Panc1 (cell line): ENCODE data around the gene SLC14A1. TPM values are rescaled to one million over a fixed set of nuclear protein-coding genes. Genes with fewer than 3 reads are reported as not detected.

Experiments
- ATAC-seq: fragments of 200-7000 bp; cut with Tn5 transposase; 2 replicates; pipeline ENCODE4 v1.9.1; 2020; ENCODE audit warnings: mild to moderate bottlenecking, moderate library complexity
- BruUV-seq: library from RNA; stranded (reverse); fragments of 400-500 nt; replicated peaks from 2 replicates; lab custom pipeline; 2021; lab: Mats Ljungman, UMichigan
- CTCF ChIA-PET: fragments of 300-600 bp; sonication (Branson Sonifier 250); formaldehyde crosslinking; loops from one replicate; lab custom pipeline; 2022; ENCODE audit warnings: antibody characterized with exemption; lab: Charles Lee
- POLR2A ChIA-PET: fragments of 300-600 bp; sonication (Branson Sonifier 250); formaldehyde crosslinking; loops from one replicate; lab custom pipeline; 2022; ENCODE audit warnings: antibody characterized with exemption; lab: Charles Lee
- DNase-seq: peaks from one replicate; pipeline ENCODE4 v3.0.0-alpha.2; 2010; ENCODE audit warnings: low read depth, low spot score
- H3K27ac ChIP-seq: 2 replicates; pipeline ENCODE4 v1.5.1; 2011; ENCODE audit warnings: mild to moderate bottlenecking, low read length, inconsistent platforms
- H3K27me3 ChIP-seq: fragments of 200-500 bp; sonication (Bioruptor generic); 2 replicates; pipeline ENCODE4 v1.6.0; 2014; ENCODE audit warnings: low read length, inconsistent platforms; ENCODE audit not compliant: control insufficient read depth, insufficient read depth
- H3K36me3 ChIP-seq: fragments of 200-500 bp; sonication (Bioruptor generic); 2 replicates; pipeline ENCODE4 v1.5.1; 2014; ENCODE audit warnings: inconsistent platforms, mild to moderate bottlenecking, low read length, moderate library complexity; ENCODE audit not compliant: control insufficient read depth, insufficient read depth
- H3K4me1 ChIP-seq: 2 replicates; pipeline ENCODE4 v1.5.1; 2011; ENCODE audit warnings: inconsistent platforms, mild to moderate bottlenecking, low read length, moderate library complexity; ENCODE audit not compliant: control insufficient read depth, insufficient read depth
- H3K4me3 ChIP-seq, 2 experiments: 2 replicates each; pipeline ENCODE4 v1.5.1; 2011 to 2012; ENCODE audit warnings: low read depth in 2 of 2, low read length in 2 of 2, mild to moderate bottlenecking in 2 of 2, inconsistent platforms in 1 of 2, moderate library complexity in 1 of 2
- H3K9me3 ChIP-seq: fragments of 200-500 bp; sonication (Bioruptor generic); 2 replicates; pipeline ENCODE4 v1.5.1; 2014; ENCODE audit warnings: low read depth, mild to moderate bottlenecking, inconsistent platforms, low read length, moderate library complexity; ENCODE audit not compliant: control insufficient read depth, insufficient read depth
- CTCF ChIP-seq: fragments of 450-650 bp; IDR thresholded peaks from 2 replicates; pipeline ENCODE4 v1.5.1; 2017; ENCODE audit warnings: mild to moderate bottlenecking
- POLR2AphosphoS5 ChIP-seq: IDR thresholded peaks from 2 replicates; pipeline ENCODE4 v1.6.1; 2012; ENCODE audit warnings: mild to moderate bottlenecking, low read depth, low read length, moderate library complexity
- SIN3A ChIP-seq: IDR thresholded peaks from 2 replicates; pipeline ENCODE4 v1.6.1; 2012; ENCODE audit warnings: low read depth, mild to moderate bottlenecking, low read length, moderate library complexity, borderline replicate concordance; ENCODE audit not compliant: insufficient read depth
- TCF7L2 ChIP-seq: IDR thresholded peaks from 2 replicates; pipeline ENCODE4 v1.6.1; 2011; ENCODE audit warnings: mild to moderate bottlenecking, low read depth, low read length, inconsistent platforms
- in situ Hi-C: cut with HindIII; loops from 2 replicates; pipeline ENCODE4 v1.10.0; 2016; ENCODE audit warnings: low sequenced_read_pairs, low pct_unique_long_range_greater_than_20kb
- intact Hi-C: fragments of 100-400 bp; cut with micrococcal nuclease; formaldehyde crosslinking; loops from one replicate; pipeline ENCODE4 v1.10.0; 2022; ENCODE audit not compliant: unreplicated experiment
- total RNA-seq: library from RNA; stranded (reverse); gene quantifications from one replicate; pipeline ENCODE4 v1.2.1, GENCODE V29; 2021; ENCODE audit not compliant: unreplicated experiment
- TF ChIP-seq, protein P1 (sequence below), 2 experiments: IDR thresholded peaks; 2 replicates each; pipeline ENCODE4 v1.6.1; 2011 to 2012; ENCODE audit warnings: low read depth in 2 of 2, control low read depth in 1 of 2, low read length in 1 of 2, mild to moderate bottlenecking in 1 of 2, moderate library complexity in 1 of 2; ENCODE audit not compliant: insufficient read depth in 1 of 2

Gene SLC14A1
- total RNA-seq, 1 experiment from 2014 or later = 1.2 TPM

DNA sequence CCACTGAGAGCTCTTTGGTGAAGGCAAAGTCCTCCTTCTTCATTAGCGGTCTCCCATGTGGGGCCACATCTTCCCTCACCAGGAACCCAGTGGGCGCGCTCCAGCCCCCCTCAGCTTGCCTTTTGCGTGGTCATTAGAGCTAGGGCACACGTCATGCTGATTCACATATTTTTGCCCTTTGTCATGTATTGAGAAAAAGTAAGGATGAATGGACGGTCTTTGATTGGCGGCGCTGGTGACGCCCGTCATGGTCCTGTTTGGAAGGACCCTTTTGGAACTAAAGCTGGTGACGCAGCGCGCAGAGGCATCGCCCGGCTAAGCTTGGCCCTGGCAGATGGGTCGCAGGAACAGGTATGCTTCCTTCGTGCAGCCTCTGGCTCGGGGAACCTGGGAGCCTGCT lies 3.1 kb downstream of the SLC14A1 start:
- Histone ChIP-seq H3K27me3 (no peaks in the 10 kb centered on the region), H3K9me3 (no peaks in the 10 kb centered on the region), H3K27ac (no peak overlapping the region), H3K36me3 (no peaks in the 10 kb centered on the region), H3K4me1 (peaks cover 2% of the 10 kb centered on the region; the same call in 1 of the 2 replicates), H3K4me3 (no peak overlapping the region)
- intact Hi-C loops (no loop called here), in situ Hi-C loops (no loop called here)
- TF ChIP-seq SIN3A = no peak
- no peak for TF ChIP-seq CTCF
- TF ChIP-seq, protein P1, sequence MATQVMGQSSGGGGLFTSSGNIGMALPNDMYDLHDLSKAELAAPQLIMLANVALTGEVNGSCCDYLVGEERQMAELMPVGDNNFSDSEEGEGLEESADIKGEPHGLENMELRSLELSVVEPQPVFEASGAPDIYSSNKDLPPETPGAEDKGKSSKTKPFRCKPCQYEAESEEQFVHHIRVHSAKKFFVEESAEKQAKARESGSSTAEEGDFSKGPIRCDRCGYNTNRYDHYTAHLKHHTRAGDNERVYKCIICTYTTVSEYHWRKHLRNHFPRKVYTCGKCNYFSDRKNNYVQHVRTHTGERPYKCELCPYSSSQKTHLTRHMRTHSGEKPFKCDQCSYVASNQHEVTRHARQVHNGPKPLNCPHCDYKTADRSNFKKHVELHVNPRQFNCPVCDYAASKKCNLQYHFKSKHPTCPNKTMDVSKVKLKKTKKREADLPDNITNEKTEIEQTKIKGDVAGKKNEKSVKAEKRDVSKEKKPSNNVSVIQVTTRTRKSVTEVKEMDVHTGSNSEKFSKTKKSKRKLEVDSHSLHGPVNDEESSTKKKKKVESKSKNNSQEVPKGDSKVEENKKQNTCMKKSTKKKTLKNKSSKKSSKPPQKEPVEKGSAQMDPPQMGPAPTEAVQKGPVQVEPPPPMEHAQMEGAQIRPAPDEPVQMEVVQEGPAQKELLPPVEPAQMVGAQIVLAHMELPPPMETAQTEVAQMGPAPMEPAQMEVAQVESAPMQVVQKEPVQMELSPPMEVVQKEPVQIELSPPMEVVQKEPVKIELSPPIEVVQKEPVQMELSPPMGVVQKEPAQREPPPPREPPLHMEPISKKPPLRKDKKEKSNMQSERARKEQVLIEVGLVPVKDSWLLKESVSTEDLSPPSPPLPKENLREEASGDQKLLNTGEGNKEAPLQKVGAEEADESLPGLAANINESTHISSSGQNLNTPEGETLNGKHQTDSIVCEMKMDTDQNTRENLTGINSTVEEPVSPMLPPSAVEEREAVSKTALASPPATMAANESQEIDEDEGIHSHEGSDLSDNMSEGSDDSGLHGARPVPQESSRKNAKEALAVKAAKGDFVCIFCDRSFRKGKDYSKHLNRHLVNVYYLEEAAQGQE (IDR thresholded peaks at IDR 0.05; ENCODE audit: insufficient read depth in 1 of 2, low read depth in 2 of 2, low read length in 1 of 2) = no peak
- no peak for TF ChIP-seq POLR2AphosphoS5
- TF ChIP-seq TCF7L2 = no peak
- ChIA-PET POLR2A (no interaction called here), CTCF (no interaction called here)
- ATAC-seq (no peak), DNase-seq (no peak)
- BruUV-seq = no TSS peak

GRCh38 chr18:45728336-45729010 lies 4.5 kb downstream of the SLC14A1 start:
- intact Hi-C loops = no loop called here
- no peak for TF ChIP-seq SIN3A
- no peak for TF ChIP-seq CTCF
- TF ChIP-seq POLR2AphosphoS5 = no peak
- TF ChIP-seq TCF7L2 = no peak
- TF ChIP-seq, protein P1 (IDR thresholded peaks at IDR 0.05; ENCODE audit: insufficient read depth in 1 of 2, low read depth in 2 of 2, low read length in 1 of 2) = no peak
- H3K27ac ChIP-seq = no peak overlapping the region

More at GRCh38 chr18:45728336-45729010, 4.5 kb downstream of the SLC14A1 start:
- in situ Hi-C loops = no loop called here
- no peaks in the 10 kb centered on the region for H3K9me3 ChIP-seq
- no TSS peak for BruUV-seq
- H3K36me3 ChIP-seq = no peaks in the 10 kb centered on the region
- no peak for DNase-seq
- CTCF ChIA-PET = no interaction called here
- POLR2A ChIA-PET = no interaction called here
- H3K4me3 ChIP-seq = no peak overlapping the region
- peaks cover 2% of the 10 kb centered on the region; the same call in 1 of the 2 replicates for H3K4me1 ChIP-seq
- H3K27me3 ChIP-seq = no peaks in the 10 kb centered on the region
- no peak for ATAC-seq
